OCI-LY3 (cell line): ENCODE measurements around the gene KDM2A.

ENCODE experiments used
- H2AFZ ChIP-seq: fragments of 200-600, 300-600 bp; shearing (Covaris generic); 2 replicates; pipeline ENCODE4 v1.6.0; 2014; ENCODE audit warnings: antibody characterized with exemption, low read depth, low read length
- H3K27ac ChIP-seq: fragments of 200-600, 300-600 bp; sonication (generic); 2 replicates; pipeline ENCODE4 v1.5.1; 2014; ENCODE audit warnings: mild to moderate bottlenecking, low read length, moderate library complexity, mixed read lengths
- H3K27me3 ChIP-seq: fragments of 200-600, 300-600 bp; sonication (generic); 2 replicates; pipeline ENCODE4 v1.6.1; 2014; ENCODE audit warnings: low read depth, low read length, mixed read lengths
- H3K36me3 ChIP-seq: fragments of 200-600, 300-600 bp; sonication (generic); replicated peaks from 2 replicates; pipeline ENCODE3; 2014; ENCODE audit warnings: low read depth, low read length, mixed read lengths
- H3K4me1 ChIP-seq: fragments of 300-600, 200-600 bp; sonication (generic); 2 replicates; pipeline ENCODE4 v1.6.1; 2014; ENCODE audit warnings: low read length, mixed read lengths
- H3K4me2 ChIP-seq: fragments of 200-600, 300-600 bp; sonication (generic); 2 replicates; pipeline ENCODE4 v1.6.1; 2014; ENCODE audit warnings: low read length, mixed read lengths
- H3K4me3 ChIP-seq: fragments of 300-600, 200-600 bp; sonication (generic); 2 replicates; pipeline ENCODE4 v1.5.1; 2014; ENCODE audit warnings: antibody characterized with exemption, mild to moderate bottlenecking, low read length, moderate library complexity
- H3K79me2 ChIP-seq: fragments of 300-600, 200-600 bp; shearing (Covaris generic); 2 replicates; pipeline ENCODE4 v1.6.1; 2014; ENCODE audit warnings: mild to moderate bottlenecking, low read length, mixed read lengths
- H3K9ac ChIP-seq: fragments of 300-600, 200-600 bp; shearing (Covaris generic); 2 replicates; pipeline ENCODE4 v1.6.0; 2014; ENCODE audit warnings: mild to moderate bottlenecking, low read length, moderate library complexity
- H3K9me3 ChIP-seq: fragments of 200-600, 300-600 bp; shearing (Covaris generic); 2 replicates; pipeline ENCODE4 v1.6.1; 2014; ENCODE audit warnings: low read length, mixed read lengths; ENCODE audit not compliant: insufficient read depth
- H4K20me1 ChIP-seq: fragments of 200-600, 300-600 bp; sonication (generic); 2 replicates; pipeline ENCODE4 v1.6.1; 2016; ENCODE audit warnings: low read length, mixed read lengths; ENCODE audit not compliant: insufficient read depth
- CTCF ChIP-seq: fragments of 200-600, 300-600 bp; sonication (generic); IDR thresholded peaks from 2 replicates; pipeline ENCODE4 v1.5.1; 2014; ENCODE audit warnings: antibody characterized with exemption, low read length, low read depth
- EZH2phosphoT487 ChIP-seq: fragments of 200-600 bp; shearing (Covaris generic); IDR thresholded peaks from 2 replicates; pipeline ENCODE4 v1.6.1; 2018; ENCODE audit warnings: antibody characterized with exemption, mixed run types, low read depth

The KDM2A gene

GRCh38 chr11:67284811-67285540 is 165.9 kb downstream of the KDM2A start:
- Histone ChIP-seq H3K79me2 (peaks cover 19% of the 10 kb centered on the region), H2AFZ (no peak overlapping the region), H3K27ac (no peak overlapping the region), H3K4me3 (no peak overlapping the region), H3K4me2 (no peak overlapping the region), H3K4me1 (peaks cover 18% of the 10 kb centered on the region), H3K27me3 (no peaks in the 10 kb centered on the region), H3K36me3 (peaks cover 66% of the 10 kb centered on the region), H3K9ac (no peak overlapping the region), H4K20me1 (no peaks in the 10 kb centered on the region), H3K9me3 (no peaks in the 10 kb centered on the region)
- TF ChIP-seq CTCF (no peak), EZH2phosphoT487 (no peak)

GRCh38 chr11:67285541-67286498 is 166.8 kb downstream of the KDM2A start:
- H3K36me3 ChIP-seq = peaks cover 65% of the 10 kb centered on the region
- no peak overlapping the region for H3K4me2 ChIP-seq
- no peak overlapping the region for H2AFZ ChIP-seq
- no peak for TF ChIP-seq CTCF
- no peak for TF ChIP-seq EZH2phosphoT487
- no peak overlapping the region for H3K4me3 ChIP-seq
- no peaks in the 10 kb centered on the region for H4K20me1 ChIP-seq
- H3K27ac ChIP-seq = no peak overlapping the region
- H3K4me1 ChIP-seq = peaks cover 22% of the 10 kb centered on the region
- no peaks in the 10 kb centered on the region for H3K9me3 ChIP-seq
- H3K27me3 ChIP-seq = no peaks in the 10 kb centered on the region
- peaks cover 28% of the 10 kb centered on the region for H3K79me2 ChIP-seq
- no peak overlapping the region for H3K9ac ChIP-seq

GRCh38 chr11:67286621-67287333 is 167.7 kb downstream of the KDM2A start:
- peaks cover 28% of the 10 kb centered on the region for H3K79me2 ChIP-seq
- H3K4me1 ChIP-seq = peaks cover 22% of the 10 kb centered on the region
- H3K27ac ChIP-seq = peak overlapping the region; percentile 93
- H3K36me3 ChIP-seq = peaks cover 62% of the 10 kb centered on the region
- H3K9ac ChIP-seq = no peak overlapping the region
- no peak overlapping the region for H3K4me3 ChIP-seq
- peak; percentile 7; the same call in 1 of the 2 replicates for TF ChIP-seq CTCF
- no peak for TF ChIP-seq EZH2phosphoT487
- H3K9me3 ChIP-seq = no peaks in the 10 kb centered on the region
- no peak overlapping the region for H2AFZ ChIP-seq
- no peaks in the 10 kb centered on the region for H3K27me3 ChIP-seq
- H3K4me2 ChIP-seq = peak overlapping the region; percentile 93; the same call in 1 of the 2 replicates
- H4K20me1 ChIP-seq = no peaks in the 10 kb centered on the region
